ENCODE data around the gene SMTNL2. TPM values are rescaled to one million over a fixed set of nuclear protein-coding genes. Genes with fewer than 3 reads are reported as not detected.
"Not testable (repeated sequence)": the region's sequence is repeated elsewhere in the genome, so short reads cannot be mapped to it uniquely, and the experiment has no call there.

SMTNL2 gene
- total RNA-seq, 6 experiments from 2014 or later, result 0.12 to 0.25 (median 0.14) TPM; not detected in 3

- WGBS (ENCODE audit: insufficient coverage, low coverage, low lambda C conversion rate, missing lambda C conversion rate), result 37% methylated on average over 2 of the region's 6 CpGs
- ATAC-seq (no peak), DNase-seq (no peak)
- Histone ChIP-seq H3K9me3 (no peaks in the 10 kb centered on the region), H3K27me3 (no peaks in the 10 kb centered on the region), H3K27ac (no peak overlapping the region), H3K4me3 (no peak overlapping the region), H3K36me3 (no peaks in the 10 kb centered on the region), H3K4me1 (no peaks in the 10 kb centered on the region)
- TF ChIP-seq POLR2A (IDR thresholded peaks at IDR 0.05) (no peak), CTCF (IDR thresholded peaks at IDR 0.05) (no peak)
- intact Hi-C loops (cut with DNase I), result loop anchor here in 1 of 2 donors (10.0 kb wide), 2 partner anchors 49 to 129 kb away; partner anchors contain the start of gene PELP1
Observed at GRCh38 chr17:4576161-4576558, 8.2 kb upstream of the SMTNL2 start.

GRCh38 chr17:4576729-4577322, 7.5 kb upstream of the SMTNL2 start:
- WGBS (ENCODE audit: insufficient coverage, low coverage, low lambda C conversion rate, missing lambda C conversion rate), result 60% methylated on average over 1 of the region's 18 CpGs

GRCh38 chr17:4577386-4577993, 6.8 kb upstream of the SMTNL2 start:
- TF ChIP-seq POLR2A (IDR thresholded peaks at IDR 0.05) (no peak), CTCF (IDR thresholded peaks at IDR 0.05) (no peak)
- no peaks in the 10 kb centered on the region for H3K27me3 ChIP-seq
- intact Hi-C loops (cut with DNase I), result loop anchor here in 1 of 2 donors (10.0 kb wide), 2 partner anchors 47 to 127 kb away; partner anchors contain the start of gene PELP1
- no peak overlapping the region for H3K4me3 ChIP-seq
- no peak overlapping the region for H3K27ac ChIP-seq
- no peaks in the 10 kb centered on the region for H3K36me3 ChIP-seq
- no peaks in the 10 kb centered on the region for H3K4me1 ChIP-seq
- 87% methylated on average over 4 of the region's 8 CpGs for WGBS (ENCODE audit: insufficient coverage, low coverage, low lambda C conversion rate, missing lambda C conversion rate)
- ATAC-seq (no peak), DNase-seq (no peak)
- no peaks in the 10 kb centered on the region for H3K9me3 ChIP-seq

More at GRCh38 chr17:4576729-4577322, 7.5 kb upstream of the SMTNL2 start:
- H3K4me1 ChIP-seq, result no peaks in the 10 kb centered on the region
- no peaks in the 10 kb centered on the region for H3K27me3 ChIP-seq
- TF ChIP-seq CTCF (IDR thresholded peaks at IDR 0.05) (no peak), POLR2A (IDR thresholded peaks at IDR 0.05) (no peak)
- H3K9me3 ChIP-seq, result no peaks in the 10 kb centered on the region
- no peak for ATAC-seq
- H3K27ac ChIP-seq, result no peak overlapping the region
- DNase-seq, result peak in 1 of 3 donors; percentile 46
- no peak overlapping the region for H3K4me3 ChIP-seq
- intact Hi-C loops (cut with DNase I), result loop anchor here in 1 of 2 donors (10.0 kb wide), 2 partner anchors 48 to 128 kb away; partner anchors contain the start of gene PELP1
- no peaks in the 10 kb centered on the region for H3K36me3 ChIP-seq

- H3K27ac ChIP-seq, ATAC-seq, H3K27me3 ChIP-seq, H3K9me3 ChIP-seq, H3K4me1 ChIP-seq, H3K36me3 ChIP-seq, H3K4me3 ChIP-seq, DNase-seq: not testable (repeated sequence)
- intact Hi-C loops (cut with DNase I), result loop anchor here in 1 of 2 donors (10.0 kb wide), 2 partner anchors 46 to 126 kb away; partner anchors contain the start of gene PELP1
- WGBS (ENCODE audit: insufficient coverage, low coverage, low lambda C conversion rate, missing lambda C conversion rate), result no CpG with 5 or more reads among the region's 24 CpGs
Observed at GRCh38 chr17:4578349-4578748, 6.0 kb upstream of the SMTNL2 start.

GRCh38 chr17:4579678-4580077, 4.7 kb upstream of the SMTNL2 start:
- ATAC-seq (no peak), DNase-seq (no peak)
- 65% methylated on average over 8 of the region's 11 CpGs for WGBS (ENCODE audit: insufficient coverage, low coverage, low lambda C conversion rate, missing lambda C conversion rate)
- Histone ChIP-seq H3K4me1 (peaks cover 0 to 9% (median 3%) of the 10 kb centered on the region in 4 donors), H3K9me3 (no peaks in the 10 kb centered on the region), H3K27me3 (peaks cover 6 to 7% of the 10 kb centered on the region in 2 donors), H3K27ac (no peak overlapping the region), H3K36me3 (no peaks in the 10 kb centered on the region), H3K4me3 (no peak overlapping the region)
- intact Hi-C loops (cut with DNase I), result loop anchor here in 1 of 2 donors (10.0 kb wide), 2 partner anchors 45 to 125 kb away; partner anchors contain the start of gene PELP1
- no peak for TF ChIP-seq POLR2A (IDR thresholded peaks at IDR 0.05)
- TF ChIP-seq CTCF (IDR thresholded peaks at IDR 0.05), result no peak

Measured in right lobe of liver (tissue), 6 donors.